MM.1S (cell line): ENCODE results near the gene FOXL3.

Experiments used
- EZH2 ChIP-seq: fragments of 300-600 bp; sonication (generic); optimal IDR thresholded peaks from 2 replicates; pipeline ENCODE3; 2017; ENCODE audit warnings: low read depth, mild to moderate bottlenecking, antibody characterized with exemption, low read length, mixed read lengths
- EZH2phosphoT487 ChIP-seq: fragments of 300-600 bp; sonication (generic); IDR thresholded peaks from 2 replicates; pipeline ENCODE4 v1.6.1; 2018; ENCODE audit warnings: antibody characterized with exemption, low read length
- TF ChIP-seq, protein P1 (sequence below): fragments of 300-600 bp; sonication (generic); IDR thresholded peaks from 2 replicates; pipeline ENCODE4 v1.5.1; 2016; ENCODE audit warnings: antibody characterized with exemption, low read length, mixed read lengths

DNA sequence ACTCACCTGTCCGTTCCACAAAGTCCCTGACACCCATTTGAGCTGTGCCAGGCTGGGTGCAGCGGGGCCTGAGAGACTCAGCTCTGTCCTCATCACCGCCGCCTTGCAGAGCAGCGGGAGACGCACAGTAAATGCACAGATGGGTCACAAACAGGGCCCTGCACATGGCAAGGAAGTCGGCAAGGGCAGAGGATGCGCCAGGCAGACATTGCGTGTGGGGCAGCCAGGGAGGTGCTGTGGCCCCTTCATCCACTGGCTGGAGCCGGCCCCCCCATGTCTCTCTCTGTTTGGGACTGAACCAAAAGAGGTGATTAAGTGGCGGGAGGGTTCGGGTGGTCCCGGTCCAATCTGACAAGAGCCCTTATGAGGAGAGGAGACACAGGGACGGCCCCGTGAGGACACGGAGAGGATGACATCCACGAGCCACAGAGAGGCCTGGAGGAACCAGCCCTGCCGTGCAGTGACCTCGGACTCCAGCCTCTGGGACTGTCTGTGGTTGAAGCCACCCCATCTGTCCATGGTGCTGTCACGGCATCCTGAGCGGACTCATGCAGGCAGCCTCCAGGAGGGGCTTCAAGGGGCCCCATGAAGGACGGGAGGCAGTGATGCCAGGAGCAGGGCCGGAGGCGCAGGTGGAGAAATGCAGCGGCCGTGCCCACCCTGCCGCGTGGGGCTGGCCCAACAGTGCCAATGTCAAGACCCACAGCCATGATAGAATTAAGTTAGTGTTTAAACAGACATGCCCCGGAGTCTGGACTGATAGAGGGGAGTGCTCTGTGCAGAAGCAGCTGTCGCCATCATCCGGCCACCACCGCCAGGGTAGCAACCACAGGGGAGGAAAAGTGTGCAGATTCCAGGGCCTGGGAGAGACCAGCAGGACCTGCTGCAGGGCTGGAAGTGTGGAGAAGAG, 28.4 kb upstream of the FOXL3 start:
- TF ChIP-seq, protein P1, sequence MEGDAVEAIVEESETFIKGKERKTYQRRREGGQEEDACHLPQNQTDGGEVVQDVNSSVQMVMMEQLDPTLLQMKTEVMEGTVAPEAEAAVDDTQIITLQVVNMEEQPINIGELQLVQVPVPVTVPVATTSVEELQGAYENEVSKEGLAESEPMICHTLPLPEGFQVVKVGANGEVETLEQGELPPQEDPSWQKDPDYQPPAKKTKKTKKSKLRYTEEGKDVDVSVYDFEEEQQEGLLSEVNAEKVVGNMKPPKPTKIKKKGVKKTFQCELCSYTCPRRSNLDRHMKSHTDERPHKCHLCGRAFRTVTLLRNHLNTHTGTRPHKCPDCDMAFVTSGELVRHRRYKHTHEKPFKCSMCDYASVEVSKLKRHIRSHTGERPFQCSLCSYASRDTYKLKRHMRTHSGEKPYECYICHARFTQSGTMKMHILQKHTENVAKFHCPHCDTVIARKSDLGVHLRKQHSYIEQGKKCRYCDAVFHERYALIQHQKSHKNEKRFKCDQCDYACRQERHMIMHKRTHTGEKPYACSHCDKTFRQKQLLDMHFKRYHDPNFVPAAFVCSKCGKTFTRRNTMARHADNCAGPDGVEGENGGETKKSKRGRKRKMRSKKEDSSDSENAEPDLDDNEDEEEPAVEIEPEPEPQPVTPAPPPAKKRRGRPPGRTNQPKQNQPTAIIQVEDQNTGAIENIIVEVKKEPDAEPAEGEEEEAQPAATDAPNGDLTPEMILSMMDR: no peak
- no peak for TF ChIP-seq EZH2
- TF ChIP-seq EZH2phosphoT487: no peak
